ENCODE results near the gene RNF215. TPM values are rescaled to one million over a fixed set of nuclear protein-coding genes. Genes with fewer than 3 reads are reported as not detected.

RNF215 gene
- total RNA-seq, 1 experiment from 2014 or later, result 48.8 TPM

DNA sequence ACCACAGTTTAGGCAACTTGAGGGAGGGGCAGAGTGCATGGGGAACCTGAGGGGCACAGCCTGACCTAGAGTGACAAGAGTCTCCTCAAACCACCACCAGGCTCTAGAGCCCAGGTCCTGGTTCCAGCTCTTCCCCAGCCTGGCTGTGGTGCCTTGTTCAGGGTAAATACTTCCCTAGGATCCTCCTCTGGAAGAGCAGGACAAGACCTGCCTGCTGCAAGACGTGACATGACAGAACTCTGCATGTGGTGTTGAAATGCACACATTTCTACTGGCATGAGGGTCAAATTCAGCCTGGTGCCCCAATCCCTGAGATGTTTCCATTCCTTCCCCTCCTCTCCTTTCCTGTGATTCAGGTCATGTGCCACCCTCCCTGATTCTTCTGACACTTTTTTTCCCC lies 12.9 kb upstream of the RNF215 start:
- no peak overlapping the region for H3K27ac Mint-ChIP-seq (ENCODE audit: unreplicated experiment)
- H3K27me3 Mint-ChIP-seq (ENCODE audit: unreplicated experiment), result no peaks in the 10 kb centered on the region
- BruUV-seq (replicated peaks), result no TSS peak
- CTCF ChIA-PET, result no interaction called here
- TF ChIP-seq CTCF (IDR thresholded peaks at IDR 0.05; ENCODE audit: unreplicated experiment), result no peak
- peaks cover 21% of the 10 kb centered on the region for H3K4me1 Mint-ChIP-seq (ENCODE audit: low read depth, unreplicated experiment)
- no peaks in the 10 kb centered on the region for H3K9me3 Mint-ChIP-seq (ENCODE audit: low read depth, unreplicated experiment)
- intact Hi-C loops (cut with micrococcal nuclease; ENCODE audit: unreplicated experiment), result no loop called here
- H3K4me3 Mint-ChIP-seq (ENCODE audit: low read depth, unreplicated experiment), result no peak overlapping the region
- H3K36me3 Mint-ChIP-seq (ENCODE audit: insufficient read depth, unreplicated experiment), result peaks cover 54% of the 10 kb centered on the region
- DNase-seq, result no peak

GRCh38 chr22:30399718-30400117 lies 12.5 kb upstream of the RNF215 start:
- H3K36me3 Mint-ChIP-seq (ENCODE audit: insufficient read depth, unreplicated experiment), result peaks cover 54% of the 10 kb centered on the region
- H3K9me3 Mint-ChIP-seq (ENCODE audit: low read depth, unreplicated experiment), result no peaks in the 10 kb centered on the region
- intact Hi-C loops (cut with micrococcal nuclease; ENCODE audit: unreplicated experiment), result loop anchor here (10.0 kb wide), 1 partner anchor 85 kb away; no protein-coding TSS in a partner anchor
- H3K27ac Mint-ChIP-seq (ENCODE audit: unreplicated experiment), result no peak overlapping the region
- H3K27me3 Mint-ChIP-seq (ENCODE audit: unreplicated experiment), result no peaks in the 10 kb centered on the region
- no TSS peak for BruUV-seq (replicated peaks)
- no peak overlapping the region for H3K4me3 Mint-ChIP-seq (ENCODE audit: low read depth, unreplicated experiment)
- no peak for TF ChIP-seq CTCF (IDR thresholded peaks at IDR 0.05; ENCODE audit: unreplicated experiment)
- CTCF ChIA-PET, result no interaction called here
- H3K4me1 Mint-ChIP-seq (ENCODE audit: low read depth, unreplicated experiment), result peaks cover 21% of the 10 kb centered on the region
- DNase-seq, result no peak

- peak overlapping the region; percentile 56 for H3K27ac Mint-ChIP-seq (ENCODE audit: unreplicated experiment)
- BruUV-seq (replicated peaks), result no TSS peak
- H3K27me3 Mint-ChIP-seq (ENCODE audit: unreplicated experiment), result no peaks in the 10 kb centered on the region
- intact Hi-C loops (cut with micrococcal nuclease; ENCODE audit: unreplicated experiment), result loop anchor here (10.0 kb wide), 1 partner anchor 86 kb away; no protein-coding TSS in a partner anchor
- H3K9me3 Mint-ChIP-seq (ENCODE audit: low read depth, unreplicated experiment), result no peaks in the 10 kb centered on the region
- no peak for DNase-seq
- H3K4me1 Mint-ChIP-seq (ENCODE audit: low read depth, unreplicated experiment), result peaks cover 21% of the 10 kb centered on the region
- peak overlapping the region; percentile 90 for H3K4me3 Mint-ChIP-seq (ENCODE audit: low read depth, unreplicated experiment)
- TF ChIP-seq CTCF (IDR thresholded peaks at IDR 0.05; ENCODE audit: unreplicated experiment), result no peak
- CTCF ChIA-PET, result interaction anchor here (0.6 to 3.2 kb wide), 2 partner anchors 19 to 25 kb away, joined by 6 to 12 read pairs; no protein-coding TSS in a partner anchor
- peaks cover 54% of the 10 kb centered on the region for H3K36me3 Mint-ChIP-seq (ENCODE audit: insufficient read depth, unreplicated experiment)
Observed at GRCh38 chr22:30398685-30399680, 11.8 kb upstream of the RNF215 start.

GRCh38 chr22:30397656-30398635 lies 10.7 kb upstream of the RNF215 start:
- Mint-ChIP-seq H3K9me3 (ENCODE audit: low read depth, unreplicated experiment) (no peaks in the 10 kb centered on the region), H3K4me1 (ENCODE audit: low read depth, unreplicated experiment) (peaks cover 21% of the 10 kb centered on the region), H3K27me3 (ENCODE audit: unreplicated experiment) (no peaks in the 10 kb centered on the region), H3K27ac (ENCODE audit: unreplicated experiment) (peak overlapping the region; percentile 56), H3K4me3 (ENCODE audit: low read depth, unreplicated experiment) (peak overlapping the region; percentile 90), H3K36me3 (ENCODE audit: insufficient read depth, unreplicated experiment) (peaks cover 47% of the 10 kb centered on the region)
- no peak for TF ChIP-seq CTCF (IDR thresholded peaks at IDR 0.05; ENCODE audit: unreplicated experiment)
- intact Hi-C loops (cut with micrococcal nuclease; ENCODE audit: unreplicated experiment), result loop anchor here (2.0 to 10.0 kb wide), 2 partner anchors 25 to 87 kb away; no protein-coding TSS in a partner anchor
- BruUV-seq (replicated peaks), result no TSS peak
- CTCF ChIA-PET, result interaction anchor here (0.8 to 3.2 kb wide), 6 partner anchors 10 to 359 kb away, joined by 3 to 12 read pairs (median 6); no protein-coding TSS in a partner anchor
- DNase-seq, result no peak

Measured in Calu3 (cell line).